GM12878 (cell line): ENCODE measurements around the gene POLR2L. TPM values are rescaled to one million over a fixed set of nuclear protein-coding genes. Genes with fewer than 3 reads are reported as not detected.

ENCODE experiments used
- ATAC-seq: fragments of 200-7000 bp; cut with Tn5 transposase; 3 replicates; pipeline ENCODE4 v1.9.1; 2020; ENCODE audit warnings: mild to moderate bottlenecking, moderate library complexity
- BruUV-seq: library from RNA; stranded (reverse); fragments of 400-500 nt; replicated peaks from 2 replicates; lab custom pipeline; 2021; lab: Mats Ljungman, UMichigan
- CTCF ChIA-PET: fragments of 300-600 bp; sonication (Branson Sonifier 250); formaldehyde crosslinking; extraction: SDS; loops from one replicate; lab custom pipeline; 2021; ENCODE audit warnings: inconsistent platforms; lab: Yijun Ruan, JAX
- POLR2A ChIA-PET: fragments of 350-600 bp; formaldehyde crosslinking; extraction: SDS; loops from one replicate; lab custom pipeline; 2021; ENCODE audit warnings: inconsistent platforms; lab: Charles Lee
- RAD21 ChIA-PET: fragments of 300-600 bp; sonication (Branson Sonifier 250); formaldehyde crosslinking; loops from one replicate; lab custom pipeline; 2023; ENCODE audit warnings: antibody characterized with exemption; ENCODE audit not compliant: unreplicated experiment; lab: Charles Lee
- SMC1A ChIA-PET: fragments of 300-600 bp; sonication (Branson Sonifier 250); formaldehyde crosslinking; loops from one replicate; lab custom pipeline; 2023; ENCODE audit not compliant: unreplicated experiment, uncharacterized antibody; lab: Charles Lee
- DNase-seq: peaks from one replicate; pipeline ENCODE4 v3.0.0-alpha.2; 2011; ENCODE audit warnings: low read depth, low spot score
- FAIRE-seq: peaks from 3 replicates; lab custom pipeline; 2011; peaks lifted over from hg19 to GRCh38; lab: Jason Lieb, UNC
- H2AFZ ChIP-seq: 2 replicates; pipeline ENCODE4 v1.6.0; 2011; ENCODE audit warnings: low read depth, low read length, control low read depth; ENCODE audit not compliant: control insufficient read depth
- H3K27ac ChIP-seq: 2 replicates; pipeline ENCODE4 v1.5.1; 2011; ENCODE audit warnings: control low read depth; ENCODE audit not compliant: control insufficient read depth, insufficient read depth
- H3K27me3 ChIP-seq, 2 experiments: replicated peaks in 1 of 2; 2 replicates each; pipeline versions ENCODE4 v1.6.0 to v1.6.1; 2011; ENCODE audit warnings: low read length in 1 of 2; ENCODE audit not compliant: control insufficient read depth in 2 of 2, insufficient read depth in 2 of 2
- H3K36me3 ChIP-seq, 2 experiments: 2 replicates each; pipeline ENCODE4 v1.5.1; 2011; ENCODE audit warnings: low read length in 1 of 2; ENCODE audit not compliant: control insufficient read depth in 2 of 2, insufficient read depth in 2 of 2
- H3K4me1 ChIP-seq: 2 replicates; pipeline ENCODE4 v1.6.1; 2011; ENCODE audit warnings: mild to moderate bottlenecking, low read length, moderate library complexity, mixed read lengths; ENCODE audit not compliant: control insufficient read depth, insufficient read depth
- H3K4me2 ChIP-seq: 2 replicates; pipeline ENCODE4 v1.6.0; 2011; ENCODE audit warnings: control low read depth; ENCODE audit not compliant: control insufficient read depth, insufficient read depth
- H3K4me3 ChIP-seq: fragments of 200-600 bp; sonication (generic); 2 replicates; pipeline ENCODE4 v1.5.1; 2016
- H3K79me2 ChIP-seq: 2 replicates; pipeline ENCODE4 v1.6.0; 2011; ENCODE audit warnings: low read length; ENCODE audit not compliant: control insufficient read depth, insufficient read depth
- H3K9ac ChIP-seq: 2 replicates; pipeline ENCODE4 v1.8.0; 2011; ENCODE audit warnings: low read length, control low read depth, mixed read lengths; ENCODE audit not compliant: control insufficient read depth, insufficient read depth
- H3K9me3 ChIP-seq: replicated peaks from 3 replicates; pipeline ENCODE4 v1.5.1; 2011; ENCODE audit warnings: mild to moderate bottlenecking, low read length; ENCODE audit not compliant: control insufficient read depth, insufficient read depth
- H4K20me1 ChIP-seq: 2 replicates; pipeline ENCODE4 v1.6.0; 2011; ENCODE audit not compliant: control insufficient read depth, insufficient read depth
- BCL3 ChIP-seq: IDR thresholded peaks from 2 replicates; pipeline ENCODE4 v1.6.1; 2011; ENCODE audit warnings: borderline replicate concordance, low read depth, mild to moderate bottlenecking, moderate library complexity, low read length; ENCODE audit not compliant: insufficient read depth, poor library complexity, severe bottlenecking
- CBFB ChIP-seq: IDR thresholded peaks from 2 replicates; pipeline ENCODE4 v1.6.1; 2016; ENCODE audit warnings: antibody characterized with exemption, low read depth
- CBX3 ChIP-seq: fragments of 200-600 bp; sonication (generic); IDR thresholded peaks from 2 replicates; pipeline ENCODE4 v1.6.1; 2016; ENCODE audit warnings: low read depth, borderline replicate concordance
- CBX5 ChIP-seq: sonication (generic); IDR thresholded peaks from 2 replicates; pipeline ENCODE4 v1.6.1; 2016; ENCODE audit warnings: low read depth, moderate library complexity, mild to moderate bottlenecking, inconsistent platforms
- CHD4 ChIP-seq: fragments of 200-600 bp; sonication (generic); IDR thresholded peaks from 2 replicates; pipeline ENCODE4 v1.6.1; 2016; ENCODE audit warnings: mild to moderate bottlenecking
- ETV6 ChIP-seq, 2 experiments: fragments of 450-650 bp in 1 of 2; IDR thresholded peaks in 1 of 2; conservative IDR thresholded peaks in 1 of 2; 2 replicates each; pipeline ENCODE4 v1.6.1; 2014; ENCODE audit warnings: antibody characterized with exemption in 1 of 2, borderline replicate concordance in 1 of 2, low read depth in 1 of 2, mild to moderate bottlenecking in 1 of 2, moderate library complexity in 1 of 2
- MLLT1 ChIP-seq: fragments of 450-650 bp; IDR thresholded peaks from 2 replicates; pipeline ENCODE4 v1.6.1; 2016; ENCODE audit warnings: mild to moderate bottlenecking
- MYB ChIP-seq: fragments of 150-350 bp; IDR thresholded peaks from 2 replicates; pipeline ENCODE4 v1.6.1; 2014; ENCODE audit warnings: mild to moderate bottlenecking, low read depth, low read length, borderline replicate concordance
- NFIC ChIP-seq: IDR thresholded peaks from 2 replicates; pipeline ENCODE4 v1.6.1; 2012; ENCODE audit warnings: low read depth, mild to moderate bottlenecking, inconsistent platforms, low read length, moderate library complexity
- NR2C2 ChIP-seq: IDR thresholded peaks from 2 replicates; pipeline ENCODE4 v1.6.1; 2011; ENCODE audit warnings: borderline replicate concordance, low read depth; ENCODE audit not compliant: control insufficient read depth, insufficient read length
- PKNOX1 ChIP-seq: fragments of 450-650 bp; IDR thresholded peaks from 2 replicates; pipeline ENCODE4 v1.6.1; 2016; ENCODE audit warnings: mild to moderate bottlenecking
- RBBP5 ChIP-seq: fragments of 200-600 bp; sonication (generic); conservative IDR thresholded peaks from 2 replicates; pipeline ENCODE4 v1.6.1; 2016
- SMC3 ChIP-seq: IDR thresholded peaks from 2 replicates; pipeline ENCODE4 v1.6.1; 2011; ENCODE audit warnings: low read length, improper control_type of control experiment, borderline replicate concordance
- USF1 ChIP-seq: IDR thresholded peaks from 2 replicates; pipeline ENCODE4 v1.6.1; 2011; ENCODE audit warnings: borderline replicate concordance, low read depth, mild to moderate bottlenecking, moderate library complexity, mixed read lengths, low read length; ENCODE audit not compliant: insufficient read depth; ENCODE audit errors: extremely low read length
- ZNF384 ChIP-seq: IDR thresholded peaks from 2 replicates; pipeline ENCODE4 v1.6.1; 2012; ENCODE audit warnings: low read depth, mild to moderate bottlenecking, low read length, improper control_type of control experiment, borderline replicate concordance
- WGBS: methylation state at CpG from one replicate; pipeline ENCODE4 v1.1.6; 2016; ENCODE audit warnings: low lambda C conversion rate; ENCODE audit not compliant: insufficient replicate concordance, insufficient coverage; ENCODE audit errors: missing lambda C conversion rate; 5-methylcytosine and 5-hydroxymethylcytosine counted together
- in situ Hi-C: fragments of 300-500 bp; cut with MboI; formaldehyde crosslinking; loops from 9 replicates; pipeline ENCODE4 v1.14.3; 2018; ENCODE audit warnings: mixed read lengths
- intact Hi-C: fragments of 100-400 bp; cut with micrococcal nuclease; formaldehyde crosslinking; loops from one replicate; pipeline ENCODE4 v1.14.2; 2022; ENCODE audit not compliant: unreplicated experiment
- polyA plus RNA-seq, 11 experiments: library from polyadenylated mRNA; depleted of rRNA in 4 of 11; unstranded in 6 of 11; stranded (reverse) in 5 of 11; fragments of >200 nt; fragmentation: Nextera tagmentation in 4 of 11; fragmentation: Illumina TruSeq in 1 of 11; extraction: Ambion mirVana in 4 of 11; extraction: Trizol in 1 of 11; gene quantifications; 1 replicate in 1 of 11; 2 replicates in 10 of 11; pipeline versions ENCODE4 v1.2.1 to v1.2.3, GENCODE V29; 2011 to 2016; ENCODE audit warnings: inconsistent platforms in 2 of 11, missing spikeins in 2 of 11, low read depth in 1 of 11
- total RNA-seq, 4 experiments: library from RNA; depleted of rRNA in 3 of 4; stranded (reverse); fragments of >200 nt in 3 of 4; fragmentation: Illumina TruSeq in 1 of 4; extraction: Trizol in 1 of 4; gene quantifications; 2 replicates each; pipeline versions ENCODE4 v1.2.1 to v1.2.3, GENCODE V29; 2013 to 2021

The POLR2L gene
- total and polyA plus RNA-seq, 10 of the 15 experiments (the other 5 are each of a cell fraction or from before 2014, with no cell fraction given), result 23.1 to 497 (median 125) TPM

- in situ Hi-C loops, result no loop called here
- no peak for ATAC-seq
These were observed 26.1 kb upstream of the POLR2L start for GRCh38 chr11:868394-868793.

More at GRCh38 chr11:868394-868793, 26.1 kb upstream of the POLR2L start:
- RAD21 ChIA-PET, result no interaction called here
- TF ChIP-seq CBX5 (no peak), CBFB (no peak), MLLT1 (no peak), CBX3 (no peak), USF1 (no peak), NFIC (no peak), ETV6 (conservative IDR thresholded peaks at IDR 0.05 in 1 of 2, IDR thresholded peaks at IDR 0.05 in 1 of 2; ENCODE audit: borderline replicate concordance in 1 of 2, low read depth in 1 of 2) (no peak), RBBP5 (no peak), PKNOX1 (no peak), BCL3 (no peak), MYB (no peak), ZNF384 (no peak), SMC3 (no peak), NR2C2 (no peak), CHD4 (no peak)
- intact Hi-C loops, result no loop called here
- Histone ChIP-seq H3K4me3 (no peak overlapping the region), H4K20me1 (no peaks in the 10 kb centered on the region), H3K9me3 (no peaks in the 10 kb centered on the region), H3K27me3 (no peaks in the 10 kb centered on the region), H3K9ac (no peak overlapping the region), H3K4me1 (no peaks in the 10 kb centered on the region), H3K4me2 (no peak overlapping the region), H2AFZ (no peak overlapping the region), H3K27ac (no peak overlapping the region), H3K36me3 (no peaks in the 10 kb centered on the region; a peak in 1 of 4 replicates), H3K79me2 (no peaks in the 10 kb centered on the region)
- FAIRE-seq (no peak), DNase-seq (no peak)
- BruUV-seq, result no TSS peak
- CTCF ChIA-PET, result no interaction called here
- POLR2A ChIA-PET, result no interaction called here
- SMC1A ChIA-PET, result no interaction called here
- WGBS, result 84% methylated on average over 17 of the region's 17 CpGs
